ENCODE data around the gene GOLGA8F.
"Not testable (repeated sequence)": the region's sequence is repeated elsewhere in the genome, so short reads cannot be mapped to it uniquely, and the experiment has no call there.

Gene GOLGA8F

GRCh38 chr15:28378364-28378763 is at the start of gene GOLGA8F:
Gene GOLGA8F (plus strand): TSS chr15:28378664. CDS start chr15:28378762, 98 bp downstream.
- not testable (repeated sequence) for H3K4me3 ChIP-seq (ENCODE audit: low read length); H3K27me3 ChIP-seq (ENCODE audit: control insufficient read depth, insufficient read depth, low read length); H3K27ac ChIP-seq (ENCODE audit: low read depth, low read length); H3K36me3 ChIP-seq (ENCODE audit: control insufficient read depth, insufficient read depth, low read length); H3K4me1 ChIP-seq (ENCODE audit: control insufficient read depth, insufficient read depth, low read length); H3K9ac ChIP-seq (ENCODE audit: low read length)

GRCh38 chr15:28357984-28358383 is 20.5 kb upstream of the GOLGA8F start, which contains the start of gene GOLGA6L24:
Gene GOLGA6L24 (minus strand): TSS chr15:28358084. CDS start chr15:28358023, 61 bp downstream.
- not testable (repeated sequence) for H3K36me3 ChIP-seq (ENCODE audit: control insufficient read depth, insufficient read depth, low read length); H3K9ac ChIP-seq (ENCODE audit: low read length); H3K27ac ChIP-seq (ENCODE audit: low read depth, low read length); H3K4me1 ChIP-seq (ENCODE audit: control insufficient read depth, insufficient read depth, low read length); H3K4me3 ChIP-seq (ENCODE audit: low read length); H3K27me3 ChIP-seq (ENCODE audit: control insufficient read depth, insufficient read depth, low read length)

GRCh38 chr15:28365502-28365901 is 13.0 kb upstream of the GOLGA8F start:
- not testable (repeated sequence) for H3K9ac ChIP-seq (ENCODE audit: low read length); H3K4me1 ChIP-seq (ENCODE audit: control insufficient read depth, insufficient read depth, low read length); H3K36me3 ChIP-seq (ENCODE audit: control insufficient read depth, insufficient read depth, low read length); H3K4me3 ChIP-seq (ENCODE audit: low read length); H3K27ac ChIP-seq (ENCODE audit: low read depth, low read length); H3K27me3 ChIP-seq (ENCODE audit: control insufficient read depth, insufficient read depth, low read length)

GRCh38 chr15:28380053-28380452 is 1.6 kb downstream of the GOLGA8F start:
- H3K27ac ChIP-seq (ENCODE audit: low read depth, low read length); H3K27me3 ChIP-seq (ENCODE audit: control insufficient read depth, insufficient read depth, low read length); H3K36me3 ChIP-seq (ENCODE audit: control insufficient read depth, insufficient read depth, low read length); H3K4me1 ChIP-seq (ENCODE audit: control insufficient read depth, insufficient read depth, low read length); H3K9ac ChIP-seq (ENCODE audit: low read length); H3K4me3 ChIP-seq (ENCODE audit: low read length): not testable (repeated sequence)

- not testable (repeated sequence) for H3K9ac ChIP-seq (ENCODE audit: low read length); H3K4me1 ChIP-seq (ENCODE audit: control insufficient read depth, insufficient read depth, low read length); H3K27me3 ChIP-seq (ENCODE audit: control insufficient read depth, insufficient read depth, low read length); H3K4me3 ChIP-seq (ENCODE audit: low read length); H3K36me3 ChIP-seq (ENCODE audit: control insufficient read depth, insufficient read depth, low read length); H3K27ac ChIP-seq (ENCODE audit: low read depth, low read length)
These were observed 17.6 kb downstream of the GOLGA8F start for GRCh38 chr15:28396022-28396421.

GRCh38 chr15:28402774-28403435 is 24.4 kb downstream of the GOLGA8F start:
- H3K4me1 ChIP-seq (ENCODE audit: control insufficient read depth, insufficient read depth, low read length); H3K27me3 ChIP-seq (ENCODE audit: control insufficient read depth, insufficient read depth, low read length); H3K9ac ChIP-seq (ENCODE audit: low read length); H3K36me3 ChIP-seq (ENCODE audit: control insufficient read depth, insufficient read depth, low read length); H3K27ac ChIP-seq (ENCODE audit: low read depth, low read length); H3K4me3 ChIP-seq (ENCODE audit: low read length): not testable (repeated sequence)

GRCh38 chr15:28420470-28420869 is 42.0 kb downstream of the GOLGA8F start:
- H3K27me3 ChIP-seq (ENCODE audit: control insufficient read depth, insufficient read depth, low read length); H3K4me1 ChIP-seq (ENCODE audit: control insufficient read depth, insufficient read depth, low read length); H3K27ac ChIP-seq (ENCODE audit: low read depth, low read length); H3K36me3 ChIP-seq (ENCODE audit: control insufficient read depth, insufficient read depth, low read length); H3K4me3 ChIP-seq (ENCODE audit: low read length); H3K9ac ChIP-seq (ENCODE audit: low read length): not testable (repeated sequence)

GRCh38 chr15:28435594-28435993 is 57.1 kb downstream of the GOLGA8F start:
- H3K27me3 ChIP-seq (ENCODE audit: control insufficient read depth, insufficient read depth, low read length); H3K4me3 ChIP-seq (ENCODE audit: low read length); H3K27ac ChIP-seq (ENCODE audit: low read depth, low read length); H3K9ac ChIP-seq (ENCODE audit: low read length); H3K4me1 ChIP-seq (ENCODE audit: control insufficient read depth, insufficient read depth, low read length); H3K36me3 ChIP-seq (ENCODE audit: control insufficient read depth, insufficient read depth, low read length): not testable (repeated sequence)

Data from rectal smooth muscle tissue (tissue), 1 donor.